HL-60 (cell line): ENCODE data around the gene SLIT1.

ENCODE experiments used
- DNase-seq, 2 experiments: peaks; one replicate each; pipeline ENCODE4 v3.0.0-alpha.2; 2010 to 2020; ENCODE audit warnings: low read depth in 1 of 2, low spot score in 1 of 2
- H3K27ac ChIP-seq: fragments of 250-450 bp; sonication (Bioruptor Pico); replicated peaks from 2 replicates; pipeline ENCODE4 v1.5.1; 2020; ENCODE audit warnings: mild to moderate bottlenecking, moderate library complexity
- H3K27me3 ChIP-seq: fragments of 250-450 bp; sonication (Bioruptor Pico); 2 replicates; pipeline ENCODE4 v1.5.1; 2021; ENCODE audit warnings: mild to moderate bottlenecking, moderate library complexity; ENCODE audit not compliant: insufficient read depth, poor library complexity, severe bottlenecking
- H3K4me3 ChIP-seq: replicated peaks from 2 replicates; pipeline ENCODE4 v1.5.1; 2011; ENCODE audit warnings: mild to moderate bottlenecking, control low read depth, low read length; ENCODE audit not compliant: insufficient read depth
- CTCF ChIP-seq: IDR thresholded peaks from one replicate; pipeline ENCODE4 v1.5.1; 2011; ENCODE audit warnings: low read length, control low read depth, inconsistent platforms; ENCODE audit not compliant: insufficient read depth
- GABPA ChIP-seq: IDR thresholded peaks from 2 replicates; pipeline ENCODE4 v1.6.1; 2012; ENCODE audit warnings: low read depth
- POLR2AphosphoS5 ChIP-seq: IDR thresholded peaks from 2 replicates; pipeline ENCODE4 v1.6.1; 2012; ENCODE audit warnings: low read depth
- REST ChIP-seq: IDR thresholded peaks from 2 replicates; pipeline ENCODE4 v1.6.1; 2012; ENCODE audit warnings: low read depth; ENCODE audit not compliant: insufficient replicate concordance
- SPI1 ChIP-seq: IDR thresholded peaks from 2 replicates; pipeline ENCODE4 v1.6.1; 2012; ENCODE audit warnings: low read depth, mild to moderate bottlenecking, borderline replicate concordance

Gene SLIT1

GRCh38 chr10:97007417-97007816 is 178.3 kb downstream of the SLIT1 start:
- Histone ChIP-seq H3K4me3 (no peak overlapping the region), H3K27me3 (no peaks in the 10 kb centered on the region), H3K27ac (no peak overlapping the region)
- TF ChIP-seq GABPA: no peak
- TF ChIP-seq CTCF: no peak
- TF ChIP-seq SPI1: no peak
- no peak for TF ChIP-seq POLR2AphosphoS5
- TF ChIP-seq REST: no peak
- DNase-seq: no peak

GRCh38 chr10:97006364-97006763 is 179.4 kb downstream of the SLIT1 start:
- Histone ChIP-seq H3K4me3 (no peak overlapping the region), H3K27ac (no peak overlapping the region), H3K27me3 (no peaks in the 10 kb centered on the region)
- DNase-seq: no peak
- TF ChIP-seq POLR2AphosphoS5 (no peak), REST (no peak), SPI1 (no peak), CTCF (no peak), GABPA (no peak)

- H3K27me3 ChIP-seq: no peaks in the 10 kb centered on the region
- DNase-seq: no peak
- H3K4me3 ChIP-seq: no peak overlapping the region
- TF ChIP-seq CTCF (no peak), REST (no peak), GABPA (no peak), SPI1 (no peak), POLR2AphosphoS5 (no peak)
- H3K27ac ChIP-seq: no peak overlapping the region
Observed at GRCh38 chr10:97005349-97005748, 180.4 kb downstream of the SLIT1 start.
